CD4-positive, alpha-beta T cell treated with Interleukin-10 for 1 hour (primary cell): Measurements from ENCODE around the gene FARS2.

ENCODE experiments used
- DNase-seq: peaks from one replicate; pipeline ENCODE4 v3.0.0-alpha.2; 2020

Gene FARS2

DNA sequence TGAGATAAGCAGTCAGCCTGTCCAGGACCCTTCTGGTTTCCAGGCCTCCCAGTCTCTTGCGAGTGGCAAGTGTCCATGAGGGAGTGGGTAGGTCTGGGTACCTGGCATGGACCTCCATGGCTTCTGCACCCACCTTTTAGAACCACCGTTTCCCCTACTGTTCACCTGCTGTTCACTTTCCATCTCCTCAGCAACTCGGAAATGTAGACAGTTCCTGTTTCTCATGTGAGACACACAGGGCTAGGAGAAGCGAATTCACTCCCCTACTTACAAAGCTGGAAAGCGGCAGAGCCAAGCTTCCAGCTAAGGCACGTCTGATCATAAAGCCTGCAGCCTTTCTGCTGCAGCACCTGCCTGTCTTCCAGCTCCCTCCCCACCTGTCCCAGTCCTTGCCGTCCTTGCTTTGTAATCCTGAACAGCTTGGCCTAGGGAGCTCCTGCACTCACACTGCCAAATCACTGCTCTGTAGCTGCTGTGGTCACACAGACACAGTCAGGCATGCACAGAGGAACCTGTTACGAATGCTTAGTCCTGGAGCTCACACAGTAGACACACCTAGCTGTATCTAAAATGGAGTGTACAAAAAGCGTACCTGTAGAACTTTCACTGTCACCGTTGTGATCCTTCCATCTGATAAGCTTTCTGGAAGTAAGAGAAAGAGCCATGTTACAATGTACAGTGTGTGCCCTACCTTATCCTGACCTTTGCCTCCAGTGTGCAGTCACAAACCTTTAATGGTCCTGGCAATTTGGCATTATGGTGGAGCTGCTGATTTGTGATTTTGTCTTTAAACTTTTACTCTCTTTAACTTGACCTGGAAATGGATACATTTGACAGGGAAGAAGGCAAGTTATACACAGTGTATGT lies 451.3 kb downstream of the FARS2 start:
- DNase-seq, result no peak

GRCh38 chr6:5713519-5713918 lies 452.2 kb downstream of the FARS2 start:
- DNase-seq, result no peak

DNA sequence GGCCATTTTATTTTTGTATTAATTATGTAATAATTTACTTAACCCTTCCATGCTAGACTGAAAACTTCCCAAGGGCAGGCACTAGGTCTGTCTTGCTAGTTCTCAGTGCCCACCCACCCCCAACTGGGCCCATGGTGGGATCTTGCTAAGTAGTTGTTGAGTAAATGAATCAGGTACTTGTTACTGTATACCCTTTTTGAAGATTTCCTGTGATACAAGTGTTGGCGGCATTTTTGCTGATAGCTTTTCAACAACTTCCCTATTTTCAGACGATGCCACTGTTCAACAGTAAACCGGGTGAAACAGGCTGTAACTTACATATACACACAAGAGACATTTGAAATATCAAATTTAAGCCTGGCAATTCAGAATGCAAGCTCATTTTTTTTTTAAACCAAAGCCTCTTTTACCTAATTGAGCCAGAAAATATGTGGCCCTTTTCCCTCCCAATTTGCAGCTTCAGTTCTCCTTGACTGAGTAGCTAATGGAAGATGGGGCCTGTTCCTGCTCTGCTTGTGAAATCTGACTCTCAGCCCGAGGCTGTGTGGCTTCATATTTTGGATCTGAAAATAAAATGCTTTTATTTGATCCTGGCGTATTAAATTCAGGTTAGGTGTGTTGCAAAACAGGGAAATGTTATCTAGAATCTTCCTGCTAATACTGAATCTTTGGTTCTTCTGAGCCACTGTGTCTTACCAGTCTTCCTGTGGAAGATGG lies 457.1 kb downstream of the FARS2 start:
- DNase-seq, result no peak

DNA sequence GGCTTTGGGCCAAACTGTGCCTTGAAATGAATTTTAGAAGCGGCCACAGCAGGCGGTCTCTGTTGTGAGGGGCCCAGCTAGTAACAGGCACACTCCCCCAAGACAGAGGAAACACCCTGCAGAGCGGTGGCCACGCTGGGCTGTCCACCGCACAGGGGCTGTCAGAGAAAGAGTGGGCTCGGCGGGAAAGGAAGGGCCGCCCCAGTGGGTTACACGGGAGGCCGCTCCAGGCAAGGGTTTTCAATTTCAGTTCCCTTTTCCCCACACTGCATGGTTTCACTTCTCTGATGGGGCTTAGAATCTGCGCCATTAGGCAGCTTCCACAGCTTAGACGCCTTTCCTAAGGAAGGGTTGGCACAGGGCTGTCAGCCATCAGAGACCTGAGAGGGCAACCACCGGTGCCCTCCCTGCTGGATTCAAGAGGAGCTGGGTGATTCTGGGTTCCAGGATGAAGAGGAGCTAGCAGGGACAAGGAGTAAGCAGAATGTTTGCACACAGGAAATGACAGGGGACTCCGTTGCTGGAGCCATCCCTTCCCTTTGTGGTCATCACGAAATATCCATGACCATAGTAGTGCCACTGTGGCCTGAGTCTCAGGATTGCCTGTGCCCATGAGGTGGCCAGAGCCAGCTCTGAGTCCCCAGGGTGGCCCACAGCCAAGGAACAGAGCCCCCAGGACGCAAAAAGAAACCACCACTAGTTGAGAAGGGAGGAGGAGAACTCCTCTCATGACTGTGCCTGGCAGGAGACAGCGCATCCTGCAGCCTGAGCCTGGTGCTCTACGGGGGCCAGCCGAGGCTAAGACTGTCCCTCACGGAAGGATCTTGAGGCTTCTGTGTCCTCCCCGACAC lies 462.8 kb downstream of the FARS2 start:
- DNase-seq, result peak; percentile 4

- DNase-seq, result no peak
Observed at GRCh38 chr6:5724911-5725310, 463.6 kb downstream of the FARS2 start.

- no peak for DNase-seq
Observed at GRCh38 chr6:5726976-5727718, 465.8 kb downstream of the FARS2 start.

GRCh38 chr6:5728351-5729079 lies 467.2 kb downstream of the FARS2 start:
- no peak for DNase-seq

DNA sequence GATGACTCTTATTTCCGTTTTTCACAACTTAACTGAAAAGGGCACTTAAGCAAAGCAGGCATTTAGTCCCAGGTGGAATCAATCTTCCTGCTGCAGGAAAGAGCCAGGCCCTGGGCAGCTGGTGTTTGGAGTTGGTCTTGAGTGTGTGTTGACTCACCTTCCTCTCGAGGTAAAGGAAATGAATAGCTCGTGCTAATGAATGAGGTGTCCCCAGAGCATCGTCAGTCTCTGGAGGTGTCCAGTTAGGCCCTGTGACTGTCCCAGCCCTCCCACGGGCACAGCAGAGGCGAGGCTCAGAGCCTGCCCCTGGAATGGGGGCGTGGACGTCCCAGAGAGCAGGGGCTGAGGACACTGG lies 467.7 kb downstream of the FARS2 start:
- DNase-seq, result no peak

- DNase-seq, result no peak
Observed at GRCh38 chr6:5729813-5730517, 468.7 kb downstream of the FARS2 start.

DNA sequence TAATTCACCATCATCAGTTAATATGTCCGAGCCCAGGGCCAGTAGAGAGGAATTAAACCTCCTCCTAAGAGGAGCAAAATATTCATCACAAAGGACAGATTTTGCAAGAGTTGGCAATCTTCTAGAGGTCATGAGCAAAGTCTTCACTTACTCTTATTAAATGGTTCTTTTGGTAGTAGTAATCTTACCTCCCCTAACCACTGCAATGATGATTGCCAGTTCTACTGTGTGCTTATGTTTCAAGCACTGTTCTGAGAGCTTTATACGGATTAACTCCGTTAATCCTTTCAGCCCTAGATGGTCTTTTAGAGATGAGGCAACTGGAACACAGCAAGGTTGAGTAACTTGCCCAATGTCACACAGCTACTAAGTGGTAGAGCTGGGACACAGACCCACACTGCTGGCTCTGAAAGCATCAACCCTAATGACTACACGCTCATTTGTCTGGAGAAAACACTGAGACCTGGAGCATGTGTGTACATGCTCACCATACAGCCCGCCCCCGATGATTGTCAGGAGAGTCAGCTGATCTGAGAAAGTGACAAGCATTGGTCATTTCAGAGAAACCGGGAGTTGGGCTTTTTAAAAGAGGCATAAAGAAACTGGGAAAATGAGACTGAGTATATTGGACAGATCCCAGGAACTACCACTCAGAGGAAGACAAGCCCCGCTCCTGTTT lies 469.4 kb downstream of the FARS2 start:
- no peak for DNase-seq

DNA sequence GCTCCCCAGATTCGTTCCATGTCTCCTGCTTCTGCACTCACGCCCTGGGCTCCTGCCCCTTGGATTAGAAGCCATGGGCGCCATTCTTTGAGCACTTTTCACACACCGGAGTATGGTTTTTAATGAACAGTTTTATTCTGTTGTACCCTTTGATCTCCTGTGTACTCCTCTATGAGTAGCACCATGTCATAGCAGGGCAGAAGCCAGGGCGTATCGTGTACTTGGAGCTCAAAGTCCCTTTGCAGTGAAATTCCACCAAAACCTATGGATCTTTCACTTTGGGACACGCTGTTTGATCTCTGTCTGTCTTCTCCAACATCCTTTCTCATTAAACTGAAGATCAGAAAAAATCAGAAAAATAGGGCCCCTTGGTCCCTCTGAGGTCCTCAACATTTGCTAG lies 470.1 kb downstream of the FARS2 start:
- no peak for DNase-seq

GRCh38 chr6:5732496-5732895 lies 471.2 kb downstream of the FARS2 start:
- no peak for DNase-seq

DNA sequence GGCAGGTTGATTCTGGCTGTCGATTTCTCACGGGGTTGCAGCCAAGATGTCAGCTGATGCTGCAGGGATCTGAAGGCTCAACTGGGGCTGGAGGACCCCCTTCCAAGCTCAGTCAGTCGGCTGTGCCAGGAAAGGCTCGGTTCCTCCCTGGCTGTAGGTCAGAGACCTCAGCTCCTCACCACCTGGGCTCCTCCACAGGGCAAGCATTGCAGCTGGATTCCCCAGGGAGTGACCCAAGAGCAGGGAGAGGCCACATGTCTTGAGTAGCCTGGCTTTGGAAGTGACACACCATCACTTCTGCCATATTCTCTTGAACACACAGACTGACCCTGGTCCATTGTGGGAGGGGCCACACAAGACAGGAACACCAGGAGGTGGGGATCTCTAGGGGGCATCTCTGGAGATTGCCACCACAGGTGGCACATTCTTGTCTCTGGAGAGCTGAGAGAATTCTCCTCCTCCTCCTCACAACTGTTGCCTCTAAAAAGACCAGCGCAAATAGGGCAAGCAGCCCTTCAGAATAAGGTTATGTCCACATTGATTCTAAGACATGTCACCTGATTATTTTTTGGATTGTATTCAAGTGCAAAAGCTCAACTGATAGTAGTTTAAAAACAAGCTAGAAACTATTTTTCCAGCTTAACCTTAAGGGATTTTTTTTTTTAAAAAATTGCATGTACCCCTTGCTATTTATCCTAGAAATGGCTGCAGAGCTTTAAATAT lies 474.9 kb downstream of the FARS2 start:
- no peak for DNase-seq

DNA sequence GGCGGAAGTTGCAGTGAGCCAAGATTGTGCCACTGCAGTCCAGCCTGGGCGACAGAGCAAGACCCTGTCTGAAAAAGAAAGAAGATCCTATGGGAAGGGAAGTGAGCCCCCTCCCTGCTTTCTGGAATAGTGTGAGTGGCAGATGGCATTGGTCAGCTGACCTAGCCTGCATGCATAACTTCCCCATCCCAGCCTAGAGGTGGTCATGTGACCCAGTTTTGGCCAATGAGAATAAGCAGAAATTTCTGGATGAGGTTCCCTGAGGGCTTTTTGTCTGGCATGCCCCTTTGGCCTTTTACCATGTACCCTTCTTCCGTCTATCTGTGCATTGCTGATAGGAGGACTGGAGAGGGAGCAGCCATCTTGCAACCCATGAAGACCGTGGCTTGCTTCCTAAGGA lies 476.1 kb downstream of the FARS2 start:
- DNase-seq, result no peak

GRCh38 chr6:5738211-5738610 lies 476.9 kb downstream of the FARS2 start:
- no peak for DNase-seq

DNA sequence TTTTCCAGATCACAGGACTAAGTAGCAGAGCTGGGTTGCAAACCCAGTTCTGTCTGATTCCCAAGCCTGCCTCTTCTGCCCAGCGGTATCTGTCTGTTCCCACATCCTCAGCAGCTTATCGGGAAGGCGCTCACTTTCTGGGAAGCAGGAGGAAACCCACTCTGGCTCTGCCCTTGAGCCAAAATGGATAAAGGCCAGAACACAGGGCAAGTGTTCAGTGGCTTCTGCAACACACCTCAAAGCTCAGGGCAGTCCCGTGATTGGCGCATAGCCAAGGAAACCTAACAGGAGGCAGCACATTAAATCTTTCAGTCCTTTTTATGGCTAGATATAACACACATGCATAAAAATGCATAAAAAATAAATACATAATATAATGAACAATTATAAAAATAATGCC lies 483.2 kb downstream of the FARS2 start:
- no peak for DNase-seq

DNA sequence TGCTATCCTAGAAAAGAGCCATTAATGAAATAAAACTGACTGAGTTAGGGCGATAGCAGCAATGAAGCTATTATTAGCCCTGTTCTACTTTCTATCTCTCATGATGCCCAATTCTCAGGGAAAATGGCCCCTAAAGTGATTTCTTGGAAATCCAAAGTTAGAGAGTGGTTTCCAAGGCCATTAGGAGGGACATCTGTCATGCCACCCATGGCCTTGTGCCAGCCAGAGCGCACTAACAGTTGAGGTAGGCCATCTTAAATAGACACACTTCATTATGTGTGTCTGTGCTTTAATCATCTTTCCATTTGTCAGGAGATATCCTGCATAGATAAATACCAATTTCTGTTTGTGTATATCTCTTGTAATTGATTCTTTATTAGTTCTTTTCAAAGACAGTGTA lies 483.8 kb downstream of the FARS2 start:
- DNase-seq, result no peak

DNA sequence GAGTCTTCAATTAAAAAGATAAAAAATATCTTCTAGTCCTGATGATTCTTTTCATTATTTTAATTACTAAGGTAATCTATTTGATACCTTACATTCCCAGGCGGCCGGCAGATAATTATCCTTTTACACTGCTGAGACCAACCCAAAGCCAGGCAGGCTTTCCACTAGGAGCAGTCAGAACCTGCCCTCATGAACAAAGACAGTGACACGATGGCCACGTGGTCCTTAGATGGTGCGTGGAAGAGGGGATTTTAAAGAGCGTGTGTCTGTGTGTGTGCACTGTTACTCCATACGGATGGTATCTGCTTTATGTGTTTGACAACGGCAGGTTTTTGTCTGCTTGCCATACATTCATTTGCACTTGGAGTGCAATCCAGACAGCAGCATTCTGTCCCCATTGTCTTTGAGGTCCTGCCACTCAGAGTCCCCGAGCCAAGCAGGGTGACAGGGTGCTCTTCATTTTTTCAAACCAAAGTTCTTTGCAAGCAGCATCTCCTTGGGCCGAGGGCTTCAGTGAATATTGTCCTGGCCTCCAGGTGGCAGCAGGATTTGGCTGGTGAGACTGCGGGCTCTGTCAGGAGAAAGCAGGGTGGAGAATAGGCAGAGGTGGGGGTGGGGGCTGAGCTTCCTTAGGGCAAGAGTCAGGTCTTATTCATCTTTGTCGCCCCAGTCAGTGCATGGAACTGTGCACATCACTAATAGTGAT lies 484.9 kb downstream of the FARS2 start:
- DNase-seq, result no peak

- DNase-seq, result no peak
Observed at GRCh38 chr6:5746759-5747130, 485.4 kb downstream of the FARS2 start.

DNA sequence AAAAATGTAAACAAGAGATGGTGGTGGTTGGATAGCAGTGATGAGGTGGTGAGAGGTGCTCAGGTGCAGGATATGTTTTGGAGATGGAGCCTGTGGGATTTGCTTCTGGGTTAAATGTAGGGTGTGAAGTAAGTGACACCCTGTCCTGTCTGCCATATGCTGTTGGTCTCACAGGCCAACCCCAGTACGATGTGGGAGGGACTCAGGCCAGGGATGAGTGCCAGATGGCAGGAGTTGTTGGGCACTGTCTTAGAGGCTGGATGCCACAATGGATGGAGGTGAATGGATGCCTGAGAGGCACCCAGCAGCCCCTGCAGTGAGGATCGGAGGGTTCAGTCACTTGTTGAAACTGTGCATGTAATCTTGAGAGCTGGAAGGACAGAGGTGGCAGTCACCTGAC lies 486.1 kb downstream of the FARS2 start:
- DNase-seq, result no peak
